HepG2 (cell line): ENCODE data around the gene CMTM1. TPM values are rescaled to one million over a fixed set of nuclear protein-coding genes. Genes with fewer than 3 reads are reported as not detected.

Source experiments
- ATAC-seq: fragments of 200-7000 bp; cut with Tn5 transposase; 3 replicates; pipeline ENCODE4 v1.9.1; 2020; ENCODE audit warnings: mild to moderate bottlenecking, moderate library complexity
- BruUV-seq: library from RNA; stranded (reverse); fragments of 400-500 nt; replicated peaks from 2 replicates; lab custom pipeline; 2021; lab: Mats Ljungman, UMichigan
- CTCF ChIA-PET: fragments of 300-600 bp; formaldehyde crosslinking; extraction: SDS; loops from one replicate; lab custom pipeline; 2021; ENCODE audit warnings: low total read pairs, inconsistent platforms, low intra/inter-chr PET ratio; lab: Yijun Ruan, JAX
- POLR2A ChIA-PET: fragments of 350-600 bp; sonication (Branson Sonifier 250); formaldehyde crosslinking; loops from one replicate; lab custom pipeline; 2020; ENCODE audit warnings: antibody characterized with exemption, inconsistent platforms; lab: Yijun Ruan, JAX
- DNase-seq: peaks from one replicate; pipeline ENCODE4 v3.0.0-alpha.2; 2015; ENCODE audit warnings: low spot score
- FAIRE-seq: peaks from 3 replicates; lab custom pipeline; 2011; peaks lifted over from hg19 to GRCh38; lab: Jason Lieb, UNC
- H2AFZ ChIP-seq: one replicate; pipeline ENCODE4 v1.6.1; 2011; ENCODE audit warnings: low read length, inconsistent platforms
- H3K27ac ChIP-seq: fragments of 300-600 bp; 3 replicates; pipeline ENCODE4 v1.8.0; 2011; ENCODE audit warnings: mixed run types, mild to moderate bottlenecking, mixed read lengths, low read length, inconsistent platforms; ENCODE audit not compliant: insufficient read depth; ENCODE audit errors: extremely low read length
- H3K27me3 ChIP-seq, 2 experiments: fragments of 200-600 bp in 1 of 2; 2 replicates in 1 of 2; 3 replicates in 1 of 2; pipeline versions ENCODE4 v1.6.0 to v1.8.0; 2011; ENCODE audit warnings: low read length in 2 of 2, mild to moderate bottlenecking in 2 of 2, moderate library complexity in 2 of 2, inconsistent platforms in 1 of 2; ENCODE audit not compliant: insufficient read depth in 2 of 2, control insufficient read depth in 1 of 2
- H3K36me3 ChIP-seq, 2 experiments: fragments of 200-600 bp in 1 of 2; replicated peaks in 1 of 2; 2 replicates in 1 of 2; 3 replicates in 1 of 2; pipeline versions ENCODE4 v1.5.1 to v1.8.0; 2011; ENCODE audit warnings: low read length in 2 of 2, inconsistent platforms in 1 of 2; ENCODE audit not compliant: insufficient read depth in 2 of 2, control insufficient read depth in 1 of 2
- H3K4me1 ChIP-seq: 2 replicates; pipeline ENCODE4 v1.5.1; 2012; ENCODE audit warnings: low read length, inconsistent platforms; ENCODE audit not compliant: insufficient read depth
- H3K4me2 ChIP-seq: 2 replicates; pipeline ENCODE4 v1.6.0; 2011; ENCODE audit warnings: low read depth, low read length, inconsistent platforms
- H3K4me3 ChIP-seq, 3 experiments: fragments of 200-600 bp in 1 of 3; sonication (generic), shearing (Covaris generic) in 1 of 3; replicated peaks in 1 of 3; 2 replicates each; pipeline ENCODE4 v1.5.1; 2011 to 2016; ENCODE audit warnings: low read length in 3 of 3, inconsistent platforms in 2 of 3, low read depth in 2 of 3, mild to moderate bottlenecking in 2 of 3, control low read depth in 1 of 3, mixed read lengths in 1 of 3; ENCODE audit not compliant: insufficient read depth in 1 of 3
- H3K79me2 ChIP-seq: one replicate; pipeline ENCODE4 v1.6.1; 2011; ENCODE audit warnings: low read length, inconsistent platforms; ENCODE audit not compliant: insufficient read depth
- H3K9ac ChIP-seq: 2 replicates; pipeline ENCODE4 v1.6.0; 2011; ENCODE audit warnings: mild to moderate bottlenecking, low read depth, low read length, inconsistent platforms; ENCODE audit not compliant: insufficient read depth
- H3K9me3 ChIP-seq: 2 replicates; pipeline ENCODE4 v1.5.1; 2012; ENCODE audit warnings: mild to moderate bottlenecking, low read length
- H4K20me1 ChIP-seq: 2 replicates; pipeline ENCODE4 v1.6.0; 2011; ENCODE audit warnings: inconsistent platforms, mild to moderate bottlenecking, low read length, moderate library complexity; ENCODE audit not compliant: insufficient read depth
- AGO2 ChIP-seq: fragments of 200-400 bp; formaldehyde crosslinking; optimal IDR thresholded peaks from 2 replicates; pipeline ENCODE3; 2017; ENCODE audit warnings: mild to moderate bottlenecking, low read depth, low read length, moderate library complexity
- AKAP8 ChIP-seq: sonication (generic); formaldehyde crosslinking; IDR thresholded peaks from 2 replicates; pipeline ENCODE4 v1.5.1; 2020; ENCODE audit warnings: mild to moderate bottlenecking, missing genetic modification reagents
- CEBPG ChIP-seq: IDR thresholded peaks from 2 replicates; pipeline ENCODE4 v1.6.1; 2016
- HIVEP1 ChIP-seq: sonication (generic); formaldehyde crosslinking; IDR thresholded peaks from 2 replicates; pipeline ENCODE4 v1.4.0; 2020; ENCODE audit warnings: mild to moderate bottlenecking, missing genetic modification reagents
- HNF4A ChIP-seq: sonication (generic); formaldehyde crosslinking; IDR thresholded peaks from 2 replicates; pipeline ENCODE4 v1.4.0; 2020; ENCODE audit warnings: missing genetic modification reagents
- MEIS2 ChIP-seq: sonication (generic); formaldehyde crosslinking; IDR thresholded peaks from 2 replicates; pipeline ENCODE4 v1.9.0; 2021; ENCODE audit warnings: mild to moderate bottlenecking, missing genetic modification reagents
- NONO ChIP-seq, 2 experiments: fragments of 450-650 bp in 1 of 2; sonication (generic) in 1 of 2; formaldehyde crosslinking in 1 of 2; IDR thresholded peaks in 1 of 2; conservative IDR thresholded peaks in 1 of 2; 2 replicates each; pipeline versions ENCODE4 v1.6.1 to v1.8.0; 2017 to 2022; ENCODE audit warnings: mild to moderate bottlenecking in 1 of 2, missing genetic modification reagents in 1 of 2, moderate library complexity in 1 of 2
- PITX1 ChIP-seq: sonication (generic); formaldehyde crosslinking; IDR thresholded peaks from 2 replicates; pipeline ENCODE4 v1.5.1; 2020; ENCODE audit warnings: mild to moderate bottlenecking, missing genetic modification reagents
- RARG ChIP-seq: sonication (generic); formaldehyde crosslinking; IDR thresholded peaks from 2 replicates; pipeline ENCODE4 v1.4.0; 2020; ENCODE audit warnings: low read depth, mild to moderate bottlenecking, missing genetic modification reagents
- RXRB ChIP-seq: IDR thresholded peaks from 2 replicates; pipeline ENCODE4 v1.6.1; 2016; ENCODE audit warnings: borderline replicate concordance, missing genetic modification reagents, missing compliant biosample characterization
- SALL1 ChIP-seq: sonication (generic); formaldehyde crosslinking; IDR thresholded peaks from 2 replicates; pipeline ENCODE4 v1.8.0; 2022; ENCODE audit warnings: mild to moderate bottlenecking, missing genetic modification reagents
- TEAD3 ChIP-seq: optimal IDR thresholded peaks from 2 replicates; pipeline ENCODE3; 2016; ENCODE audit warnings: borderline replicate concordance
- UBTF ChIP-seq: sonication (generic); formaldehyde crosslinking; IDR thresholded peaks from 2 replicates; pipeline ENCODE4 v1.4.0; 2020; ENCODE audit warnings: mild to moderate bottlenecking, missing genetic modification reagents
- ZBTB38 ChIP-seq: sonication (generic); formaldehyde crosslinking; IDR thresholded peaks from 2 replicates; pipeline ENCODE4 v1.5.1; 2020; ENCODE audit warnings: mild to moderate bottlenecking, missing genetic modification reagents
- ZBTB42 ChIP-seq: sonication (generic); formaldehyde crosslinking; IDR thresholded peaks from 2 replicates; pipeline ENCODE4 v1.5.0; 2020; ENCODE audit warnings: mild to moderate bottlenecking, missing genetic modification reagents
- ZNF180 ChIP-seq: sonication (generic); formaldehyde crosslinking; IDR thresholded peaks from 2 replicates; pipeline ENCODE4 v1.4.0; 2020; ENCODE audit warnings: low read depth, missing genetic modification reagents, borderline replicate concordance
- ZNF205 ChIP-seq: IDR thresholded peaks from 2 replicates; pipeline ENCODE4 v1.6.1; 2018; ENCODE audit warnings: missing biosample characterization, missing genetic modification reagents
- ZNF225 ChIP-seq: sonication (generic); formaldehyde crosslinking; IDR thresholded peaks from 2 replicates; pipeline ENCODE4 v1.4.0; 2020; ENCODE audit warnings: mild to moderate bottlenecking, missing genetic modification reagents
- ZNF281 ChIP-seq: sonication (generic); formaldehyde crosslinking; IDR thresholded peaks from 2 replicates; pipeline ENCODE4 v1.4.0; 2020; ENCODE audit warnings: missing genetic modification reagents, borderline replicate concordance
- ZNF788 ChIP-seq: sonication (generic); formaldehyde crosslinking; IDR thresholded peaks from 2 replicates; pipeline ENCODE4 v1.5.0; 2020; ENCODE audit warnings: mild to moderate bottlenecking, missing genetic modification reagents, borderline replicate concordance
- ZNF816 ChIP-seq: sonication (generic); formaldehyde crosslinking; IDR thresholded peaks from 2 replicates; pipeline ENCODE4 v1.8.0; 2022; ENCODE audit warnings: missing genetic modification reagents, mild to moderate bottlenecking, borderline replicate concordance
- WGBS: methylation state at CpG from one replicate; pipeline ENCODE4 v1.1.6; 2017; ENCODE audit warnings: low lambda C conversion rate; 5-methylcytosine and 5-hydroxymethylcytosine counted together
- in situ Hi-C: cut with HindIII; loops from 2 replicates; pipeline ENCODE4 v1.10.0; 2017; ENCODE audit warnings: low pct_unique_long_range_greater_than_20kb; ENCODE audit not compliant: extremely low pct_ligation_motif_present
- intact Hi-C: fragments of 100-400 bp; cut with micrococcal nuclease; formaldehyde crosslinking; loops from one replicate; pipeline ENCODE4 v1.10.0; 2022; ENCODE audit not compliant: unreplicated experiment
- polyA plus RNA-seq, 8 experiments: library from polyadenylated mRNA; depleted of rRNA in 3 of 8; stranded (reverse) in 7 of 8; unstranded in 1 of 8; fragments of >200 nt; fragmentation: Illumina TruSeq in 4 of 8; extraction: Trizol in 4 of 8; gene quantifications; 2 replicates each; pipeline versions ENCODE4 v1.2.1 to v1.2.3, GENCODE V29; 2011 to 2016; ENCODE audit warnings: low read depth in 4 of 8, missing spikeins in 1 of 8, mixed read lengths in 1 of 8; ENCODE audit not compliant: insufficient read depth in 1 of 8
- total RNA-seq, 5 experiments: library from RNA; depleted of rRNA; stranded (reverse); fragments of >200 nt; fragmentation: Illumina TruSeq; extraction: Trizol; gene quantifications; 2 replicates each; pipeline ENCODE4 v1.2.3, GENCODE V29; 2016; ENCODE audit warnings: low read depth in 1 of 5

The CMTM1 gene
- total and polyA plus RNA-seq, 2 of the 13 experiments (the other 11 are each of a cell fraction or from before 2014, with no cell fraction given): 1.7 to 2.9 TPM

- Histone ChIP-seq H2AFZ (no peak overlapping the region), H3K27me3 (no peaks in the 10 kb centered on the region), H3K79me2 (no peaks in the 10 kb centered on the region), H4K20me1 (no peaks in the 10 kb centered on the region), H3K9me3 (no peaks in the 10 kb centered on the region), H3K4me3 (no peak overlapping the region), H3K4me2 (no peak overlapping the region), H3K27ac (peak overlapping the region; percentile 13), H3K4me1 (peaks cover 37% of the 10 kb centered on the region), H3K9ac (no peak overlapping the region), H3K36me3 (peaks cover 18 to 43% of the 10 kb centered on the region in 2 experiments)
- ChIA-PET POLR2A (no interaction called here), CTCF (no interaction called here)
- ATAC-seq: peak; percentile 45
- intact Hi-C loops: no loop called here
- peak; percentile 23 for DNase-seq
- in situ Hi-C loops: no loop called here
- BruUV-seq: no TSS peak
- WGBS: 77% methylated on average over 9 of the region's 12 CpGs
- no peak for FAIRE-seq
- TF ChIP-seq ZNF788 (no peak), AKAP8 (CRISPR knock-in tag) (0 out of 2 replicates have a peak, but pooled peaks have one; percentile 50), ZBTB38 (CRISPR knock-in tag) (peak; percentile 70; the same call in 1 of the 2 replicates), RXRB (CRISPR knock-in tag) (peak; percentile 37; the same call in 1 of the 2 replicates), HIVEP1 (no peak), NONO (IDR thresholded peaks at IDR 0.05) (no peak), NONO (CRISPR knock-in tag; conservative IDR thresholded peaks at IDR 0.05) (peak; percentile 20; the same call in 1 of the 2 replicates), ZNF225 (no peak), SALL1 (CRISPR knock-in tag) (0 out of 2 replicates have a peak, but pooled peaks have one; percentile 36), ZNF281 (CRISPR knock-in tag) (no peak), RARG (no peak), CEBPG (CRISPR knock-in tag) (peak; percentile 47), TEAD3 (CRISPR knock-in tag) (peak; percentile 36), AGO2 (peak; percentile 10), UBTF (CRISPR knock-in tag) (no peak), ZNF205 (CRISPR knock-in tag) (0 out of 2 replicates have a peak, but pooled peaks have one; percentile 35), ZNF816 (CRISPR knock-in tag) (no peak), PITX1 (0 out of 2 replicates have a peak, but pooled peaks have one; percentile 25), HNF4A (CRISPR knock-in tag) (peak; percentile 52), ZBTB42 (CRISPR knock-in tag) (no peak), ZNF180 (no peak), MEIS2 (CRISPR knock-in tag) (no peak)
These were observed 48.0 kb downstream of the CMTM1 start for GRCh38 chr16:66614161-66614802.
